KMS-11 (cell line): ENCODE measurements around the gene TSC22D4.

Experiments used
- H2AFZ ChIP-seq: fragments of 200-600 bp; sonication (generic); 2 replicates; pipeline ENCODE4 v1.6.1; 2016; ENCODE audit warnings: antibody characterized with exemption, mixed run types, low read depth
- H3K27ac ChIP-seq: fragments of 200-600 bp; sonication (generic); 2 replicates; pipeline ENCODE4 v1.6.1; 2016; ENCODE audit warnings: mild to moderate bottlenecking, mixed run types
- H3K27me3 ChIP-seq: fragments of 200-600 bp; sonication (generic); 2 replicates; pipeline ENCODE4 v1.6.1; 2017; ENCODE audit warnings: mild to moderate bottlenecking, low read depth, mixed run types, moderate library complexity; ENCODE audit not compliant: insufficient read depth
- H3K36me3 ChIP-seq: fragments of 200-600 bp; sonication (generic); 2 replicates; pipeline ENCODE4 v1.6.1; 2017; ENCODE audit warnings: mild to moderate bottlenecking, mixed run types; ENCODE audit not compliant: insufficient read depth
- H3K4me1 ChIP-seq: fragments of 200-600 bp; sonication (generic); 2 replicates; pipeline ENCODE4 v1.6.1; 2016; ENCODE audit warnings: mild to moderate bottlenecking, low read depth, mixed run types; ENCODE audit not compliant: poor library complexity, severe bottlenecking
- H3K4me2 ChIP-seq: fragments of 200-600 bp; sonication (generic); 2 replicates; pipeline ENCODE4 v1.7.0; 2016; ENCODE audit warnings: mild to moderate bottlenecking, mixed run types
- H3K4me3 ChIP-seq: fragments of 200-600 bp; sonication (generic); IDR thresholded peaks from 2 replicates; pipeline ENCODE4 v1.6.1; 2017; ENCODE audit warnings: low read depth, low read length, mixed read lengths; ENCODE audit not compliant: insufficient read depth
- H3K79me2 ChIP-seq: fragments of 200-600 bp; sonication (generic); 2 replicates; pipeline ENCODE4 v1.6.1; 2016; ENCODE audit warnings: low read depth, mixed run types; ENCODE audit not compliant: insufficient read depth
- H3K9ac ChIP-seq: fragments of 200-600 bp; sonication (generic); 2 replicates; pipeline ENCODE4 v1.6.1; 2016; ENCODE audit warnings: mild to moderate bottlenecking, mixed run types
- H4K20me1 ChIP-seq: fragments of 200-600 bp; sonication (generic); 2 replicates; pipeline ENCODE4 v1.6.1; 2016; ENCODE audit warnings: mild to moderate bottlenecking, mixed run types; ENCODE audit not compliant: insufficient read depth
- CTCF ChIP-seq: fragments of 200-600 bp; sonication (generic); conservative IDR thresholded peaks from 2 replicates; pipeline ENCODE4 v1.6.1; 2017; ENCODE audit warnings: low read depth, mild to moderate bottlenecking, antibody characterized with exemption, low read length, moderate library complexity, mixed read lengths

The TSC22D4 gene

GRCh38 chr7:100520138-100520537 is 41.1 kb upstream of the TSC22D4 start:
- Histone ChIP-seq H3K27ac (no peak overlapping the region), H3K79me2 (no peaks in the 10 kb centered on the region), H3K27me3 (no peaks in the 10 kb centered on the region), H3K36me3 (no peaks in the 10 kb centered on the region), H4K20me1 (no peaks in the 10 kb centered on the region), H3K4me1 (peaks cover 23% of the 10 kb centered on the region), H3K4me2 (no peak overlapping the region), H3K9ac (no peak overlapping the region), H2AFZ (no peak overlapping the region), H3K4me3 (no peak overlapping the region)
- TF ChIP-seq CTCF = no peak

- Histone ChIP-seq H3K27ac (no peak overlapping the region), H3K4me2 (no peak overlapping the region), H3K27me3 (no peaks in the 10 kb centered on the region), H3K9ac (no peak overlapping the region), H3K4me3 (no peak overlapping the region), H3K79me2 (no peaks in the 10 kb centered on the region), H4K20me1 (no peaks in the 10 kb centered on the region), H3K4me1 (peaks cover 29% of the 10 kb centered on the region), H2AFZ (no peak overlapping the region), H3K36me3 (no peaks in the 10 kb centered on the region)
- TF ChIP-seq CTCF = no peak
These were observed 40.6 kb upstream of the TSC22D4 start for GRCh38 chr7:100519580-100519979.

- Histone ChIP-seq H3K4me2 (no peak overlapping the region), H3K79me2 (no peaks in the 10 kb centered on the region), H3K9ac (no peak overlapping the region), H3K27ac (no peak overlapping the region), H3K4me1 (peaks cover 29% of the 10 kb centered on the region), H4K20me1 (no peaks in the 10 kb centered on the region), H3K27me3 (no peaks in the 10 kb centered on the region), H3K36me3 (no peaks in the 10 kb centered on the region), H2AFZ (no peak overlapping the region), H3K4me3 (no peak overlapping the region)
- no peak for TF ChIP-seq CTCF
These were observed 38.3 kb upstream of the TSC22D4 start for GRCh38 chr7:100517305-100517704.

GRCh38 chr7:100516135-100516812 is 37.3 kb upstream of the TSC22D4 start:
- peak overlapping the region; percentile 68 for H3K27ac ChIP-seq
- H3K4me2 ChIP-seq = peak overlapping the region; percentile 49
- H3K4me3 ChIP-seq = no peak overlapping the region
- no peaks in the 10 kb centered on the region for H3K79me2 ChIP-seq
- H3K4me1 ChIP-seq = peaks cover 29% of the 10 kb centered on the region
- TF ChIP-seq CTCF = no peak
- H4K20me1 ChIP-seq = no peaks in the 10 kb centered on the region
- peak overlapping the region; percentile 38; the same call in 1 of the 2 replicates for H3K9ac ChIP-seq
- H2AFZ ChIP-seq = peak overlapping the region; percentile 71
- no peaks in the 10 kb centered on the region for H3K36me3 ChIP-seq
- H3K27me3 ChIP-seq = no peaks in the 10 kb centered on the region
